H1 (cell line): ENCODE data around the gene PIBF1. TPM values are rescaled to one million over a fixed set of nuclear protein-coding genes. Genes with fewer than 3 reads are reported as not detected.

Experiments used
- CTCF ChIA-PET: fragments of 300-600 bp; sonication (Branson Sonifier 250); formaldehyde crosslinking; loops from one replicate; lab custom pipeline; 2021; ENCODE audit not compliant: partially characterized antibody; lab: Charles Lee
- POLR2A ChIA-PET: fragments of 300-600 bp; sonication (Branson Sonifier 250); formaldehyde crosslinking; loops from one replicate; lab custom pipeline; 2021; ENCODE audit warnings: inconsistent platforms; ENCODE audit not compliant: partially characterized antibody; lab: Charles Lee
- DNase-seq, 2 experiments: peaks; one replicate each; pipeline versions ENCODE4 v3.0.0 to v3.0.0-alpha.2; 2010 to 2022; ENCODE audit warnings: low spot score in 2 of 2, low read depth in 1 of 2, mixed read lengths in 1 of 2
- FAIRE-seq: peaks from 2 replicates; lab custom pipeline; 2011; peaks lifted over from hg19 to GRCh38; lab: Jason Lieb, UNC
- H2AFZ ChIP-seq: 2 replicates; pipeline ENCODE4 v1.8.1; 2012; ENCODE audit warnings: low read length, inconsistent platforms
- H2AK5ac ChIP-seq: 2 replicates; pipeline ENCODE4 v1.6.1; 2013; ENCODE audit warnings: low read depth, low read length
- H2BK120ac ChIP-seq: replicated peaks from 2 replicates; pipeline ENCODE3; 2013; ENCODE audit warnings: low read depth, low read length, inconsistent platforms
- H2BK12ac ChIP-seq: 2 replicates; pipeline ENCODE4 v1.6.1; 2013; ENCODE audit warnings: low read depth, low read length
- H2BK15ac ChIP-seq: 2 replicates; pipeline ENCODE4 v1.6.1; 2013; ENCODE audit warnings: low read length
- H2BK20ac ChIP-seq: 2 replicates; pipeline ENCODE4 v1.6.1; 2013; ENCODE audit warnings: low read length
- H2BK5ac ChIP-seq: 2 replicates; pipeline ENCODE4 v1.6.1; 2013; ENCODE audit warnings: low read depth, low read length
- H3K14ac ChIP-seq: 2 replicates; pipeline ENCODE4 v1.6.1; 2013; ENCODE audit warnings: inconsistent platforms; ENCODE audit not compliant: insufficient read length
- H3K18ac ChIP-seq: 2 replicates; pipeline ENCODE4 v1.6.1; 2013; ENCODE audit warnings: low read length; ENCODE audit errors: extremely low read depth
- H3K23ac ChIP-seq: 2 replicates; pipeline ENCODE4 v1.6.1; 2013; ENCODE audit warnings: inconsistent platforms; ENCODE audit not compliant: insufficient read length
- H3K23me2 ChIP-seq: 2 replicates; pipeline ENCODE4 v1.6.1; 2013; ENCODE audit warnings: low read depth, low read length
- H3K27ac ChIP-seq: 2 replicates; pipeline ENCODE4 v1.6.1; 2011; ENCODE audit warnings: low read depth, low read length, inconsistent platforms
- H3K27me3 ChIP-seq, 4 experiments: replicated peaks in 1 of 4; 1 replicate in 1 of 4; 2 replicates in 3 of 4; pipeline versions ENCODE4 v1.6.1 to v1.8.1; 2011 to 2013; ENCODE audit warnings: low read length in 3 of 4, mild to moderate bottlenecking in 3 of 4, inconsistent platforms in 2 of 4, mixed read lengths in 2 of 4, moderate library complexity in 1 of 4; ENCODE audit not compliant: control insufficient read depth in 3 of 4, insufficient read depth in 3 of 4; ENCODE audit errors: extremely low read depth in 1 of 4
- H3K36me3 ChIP-seq, 4 experiments: 2 replicates each; pipeline versions ENCODE4 v1.6.1 to v1.8.1; 2011 to 2013; ENCODE audit warnings: mild to moderate bottlenecking in 4 of 4, low read length in 3 of 4, moderate library complexity in 2 of 4, control low read depth in 1 of 4, inconsistent platforms in 1 of 4; ENCODE audit not compliant: insufficient read depth in 4 of 4, control insufficient read depth in 2 of 4
- H3K4ac ChIP-seq: replicated peaks from 2 replicates; pipeline ENCODE3; 2013; ENCODE audit warnings: low read length, low read depth, mixed read lengths, inconsistent platforms; ENCODE audit not compliant: insufficient read length
- H3K4me1 ChIP-seq, 4 experiments: replicated peaks in 1 of 4; 1 replicate in 1 of 4; 2 replicates in 3 of 4; pipeline versions ENCODE4 v1.6.1 to v1.8.1; 2011 to 2013; ENCODE audit warnings: low read length in 3 of 4, inconsistent platforms in 2 of 4, mixed read lengths in 1 of 4; ENCODE audit not compliant: insufficient read depth in 4 of 4, control insufficient read depth in 3 of 4
- H3K4me2 ChIP-seq, 2 experiments: 2 replicates each; pipeline versions ENCODE4 v1.6.1 to v1.8.1; 2011 to 2013; ENCODE audit warnings: low read depth in 2 of 2, low read length in 2 of 2, control low read depth in 1 of 2, inconsistent platforms in 1 of 2, mild to moderate bottlenecking in 1 of 2; ENCODE audit not compliant: insufficient read depth in 1 of 2
- H3K4me3 ChIP-seq, 4 experiments: fragments of 200-600, 300-600 bp in 1 of 4; sonication (generic), shearing (Covaris generic), sonication (Bioruptor Twin) in 1 of 4; 2 replicates each; pipeline versions ENCODE4 v1.5.1 to v1.8.1; 2011 to 2016; ENCODE audit warnings: low read length in 4 of 4, low read depth in 3 of 4, control low read depth in 2 of 4, inconsistent platforms in 2 of 4, mild to moderate bottlenecking in 2 of 4, mixed read lengths in 1 of 4, moderate library complexity in 1 of 4; ENCODE audit not compliant: insufficient read depth in 2 of 4; ENCODE audit errors: extremely low read depth in 1 of 4
- H3K56ac ChIP-seq: replicated peaks from 2 replicates; pipeline ENCODE3; 2013; ENCODE audit warnings: low read depth, mild to moderate bottlenecking, mixed read lengths, low read length, inconsistent platforms; ENCODE audit not compliant: insufficient read length
- H3K79me1 ChIP-seq: 2 replicates; pipeline ENCODE4 v1.6.1; 2013; ENCODE audit warnings: low read depth, low read length, control low read depth
- H3K79me2 ChIP-seq, 2 experiments: 2 replicates each; pipeline versions ENCODE4 v1.6.1 to v1.8.1; 2012 to 2013; ENCODE audit warnings: low read length in 2 of 2, mild to moderate bottlenecking in 2 of 2, inconsistent platforms in 1 of 2; ENCODE audit not compliant: insufficient read depth in 2 of 2, control insufficient read depth in 1 of 2
- H3K9ac ChIP-seq, 4 experiments: replicated peaks in 1 of 4; 1 replicate in 1 of 4; 2 replicates in 3 of 4; pipeline versions ENCODE4 v1.6.1 to v1.8.1; 2011 to 2013; ENCODE audit warnings: low read depth in 3 of 4, low read length in 3 of 4, control low read depth in 2 of 4, mild to moderate bottlenecking in 2 of 4, moderate library complexity in 2 of 4, inconsistent platforms in 1 of 4; ENCODE audit errors: extremely low read depth in 1 of 4
- H3K9me3 ChIP-seq, 2 experiments: 2 replicates each; pipeline versions ENCODE4 v1.6.1 to v1.8.1; 2012 to 2013; ENCODE audit warnings: mild to moderate bottlenecking in 2 of 2, moderate library complexity in 2 of 2, control low read depth in 1 of 2, inconsistent platforms in 1 of 2, low read depth in 1 of 2, low read length in 1 of 2, mixed read lengths in 1 of 2; ENCODE audit not compliant: insufficient read depth in 2 of 2
- H4K20me1 ChIP-seq, 2 experiments: replicated peaks in 1 of 2; 2 replicates each; pipeline versions ENCODE3 to v1.8.1; 2011 to 2013; ENCODE audit warnings: inconsistent platforms in 2 of 2, low read length in 2 of 2, mild to moderate bottlenecking in 1 of 2; ENCODE audit not compliant: insufficient read depth in 2 of 2, control insufficient read depth in 1 of 2
- H4K5ac ChIP-seq: 2 replicates; pipeline ENCODE4 v1.6.1; 2013; ENCODE audit warnings: low read length, low read depth, mixed read lengths, inconsistent platforms; ENCODE audit not compliant: insufficient read length
- H4K8ac ChIP-seq: 2 replicates; pipeline ENCODE4 v1.8.0; 2013; ENCODE audit warnings: mild to moderate bottlenecking, moderate library complexity, low read length, inconsistent platforms; ENCODE audit not compliant: insufficient read depth; ENCODE audit errors: extremely low read depth
- H4K91ac ChIP-seq: replicated peaks from 2 replicates; pipeline ENCODE3; 2013; ENCODE audit warnings: low read length, mixed read lengths, inconsistent platforms; ENCODE audit not compliant: insufficient read length
- ATF3 ChIP-seq: IDR thresholded peaks from 2 replicates; pipeline ENCODE4 v1.6.1; 2011; ENCODE audit warnings: low read depth, mild to moderate bottlenecking, low read length; ENCODE audit not compliant: insufficient read depth
- NANOG ChIP-seq: IDR thresholded peaks from 2 replicates; pipeline ENCODE4 v1.6.1; 2011; ENCODE audit warnings: low read length, low read depth, mild to moderate bottlenecking, inconsistent platforms; ENCODE audit not compliant: insufficient read depth, poor library complexity, severe bottlenecking
- POU5F1 ChIP-seq: IDR thresholded peaks from 2 replicates; pipeline ENCODE4 v1.6.1; 2011; ENCODE audit warnings: low read depth, mild to moderate bottlenecking, low read length, moderate library complexity
- SIX5 ChIP-seq: IDR thresholded peaks from 2 replicates; pipeline ENCODE4 v1.6.1; 2011; ENCODE audit warnings: mild to moderate bottlenecking, low read depth, low read length
- polyA plus RNA-seq, 7 experiments: library from polyadenylated mRNA; depleted of rRNA in 3 of 7; stranded (reverse) in 5 of 7; unstranded in 2 of 7; fragments of >200 nt in 5 of 7; fragments of 200-250 nt in 2 of 7; gene quantifications; 1 replicate in 5 of 7; 2 replicates in 1 of 7; 4 replicates in 1 of 7; pipeline versions ENCODE4 v1.2.1 to v1.2.3, GENCODE V29; 2011 to 2013; ENCODE audit warnings: missing spikeins in 2 of 7, mixed read lengths in 2 of 7
- total RNA-seq: library from RNA; stranded (reverse); fragmentation: NEBNext Ultra II Directional; extraction: Animal tissue kit (Norgen Biotek cat#: 25700); gene quantifications from 2 replicates; pipeline ENCODE4 v1.2.1, GENCODE V29; 2021

The PIBF1 gene
- total and polyA plus RNA-seq, 2 of the 8 experiments (the other 6 are each of a cell fraction or from before 2014, with no cell fraction given): 1.1 to 13.2 TPM

- Histone ChIP-seq H2BK120ac (no peak overlapping the region), H4K8ac (no peak overlapping the region), H2AK5ac (no peak overlapping the region), H4K5ac (no peak overlapping the region), H4K20me1 (no peaks in the 10 kb centered on the region), H3K4me3 (no peak overlapping the region), H3K4me1 (peaks cover 0 to 11% (median 0%) of the 10 kb centered on the region in 4 experiments; a peak in 2 of 7 replicates), H3K18ac (no peak overlapping the region), H3K79me2 (no peaks in the 10 kb centered on the region), H2BK15ac (no peak overlapping the region), H3K79me1 (no peaks in the 10 kb centered on the region), H3K9ac (no peak overlapping the region), H2BK20ac (no peak overlapping the region), H3K23me2 (no peaks in the 10 kb centered on the region), H4K91ac (no peak overlapping the region), H2AFZ (no peak overlapping the region), H3K27me3 (no peaks in the 10 kb centered on the region), H3K27ac (no peak overlapping the region), H2BK12ac (no peak overlapping the region), H3K14ac (no peak overlapping the region), H3K23ac (no peak overlapping the region), H3K56ac (no peak overlapping the region), H3K4ac (no peak overlapping the region), H3K4me2 (no peak overlapping the region), H3K36me3 (no peaks in the 10 kb centered on the region), H2BK5ac (no peak overlapping the region), H3K9me3 (no peaks in the 10 kb centered on the region)
- POLR2A ChIA-PET: no interaction called here
- FAIRE-seq (no peak), DNase-seq (no peak)
- CTCF ChIA-PET: interaction anchor here (0.7 to 1.1 kb wide), 3 partner anchors 22 to 673 kb away, joined by 3 read pairs; no protein-coding TSS in a partner anchor
- TF ChIP-seq NANOG (peak; percentile 38), SIX5 (no peak), POU5F1 (peak; percentile 22; the same call in 1 of the 2 replicates), ATF3 (no peak)
Measured at GRCh38 chr13:73038064-73038463, 256.1 kb downstream of the PIBF1 start.
